CD4-positive, alpha-beta T cell (primary cell): ENCODE measurements around the gene ZEB2. TPM values are rescaled to one million over a fixed set of nuclear protein-coding genes. Genes with fewer than 3 reads are reported as not detected.

Source experiments
- ATAC-seq: fragments of 200-7000 bp; cut with Tn5 transposase; one replicate; pipeline ENCODE4 v1.10.0; 2022; ENCODE audit warnings: mild to moderate bottlenecking; ENCODE audit not compliant: poor library complexity
- CTCF ChIA-PET: fragments of 350-600 bp; sonication (Branson Sonifier 250); formaldehyde crosslinking; loops from one replicate; lab custom pipeline; 2021; ENCODE audit warnings: antibody characterized with exemption, inconsistent platforms; lab: Charles Lee
- POLR2A ChIA-PET: fragments of 350-600 bp; sonication (Branson Sonifier 250); formaldehyde crosslinking; loops from one replicate; lab custom pipeline; 2021; ENCODE audit warnings: antibody characterized with exemption, inconsistent platforms; lab: Charles Lee
- DNase-seq, 14 experiments: peaks; one replicate each; pipeline ENCODE4 v3.0.0-alpha.2; 2013 to 2020; ENCODE audit warnings: mixed read lengths in 2 of 14
- H3K27ac ChIP-seq, 2 donors: one replicate each; pipeline versions ENCODE4 v1.5.1 to v1.7.0; 2013; ENCODE audit warnings: low read length in 2 of 2, low read depth in 1 of 2, mild to moderate bottlenecking in 1 of 2
- H3K27me3 ChIP-seq, 2 experiments: 1 replicate in 1 of 2; 2 replicates in 1 of 2; pipeline versions ENCODE4 v1.6.1 to v1.7.0; 2013; ENCODE audit warnings: low read length in 2 of 2, control low read depth in 1 of 2, mild to moderate bottlenecking in 1 of 2, moderate library complexity in 1 of 2; ENCODE audit not compliant: insufficient read depth in 2 of 2, control insufficient read depth in 1 of 2
- H3K36me3 ChIP-seq: one replicate; pipeline ENCODE4 v1.6.1; 2013; ENCODE audit warnings: low read length, control low read depth; ENCODE audit not compliant: insufficient read depth
- H3K4me1 ChIP-seq: one replicate; pipeline ENCODE4 v1.6.1; 2013; ENCODE audit warnings: low read length, control low read depth; ENCODE audit not compliant: insufficient read depth
- H3K4me3 ChIP-seq: one replicate; pipeline ENCODE4 v1.5.1; 2013; ENCODE audit warnings: mild to moderate bottlenecking, low read length, moderate library complexity
- H3K9me3 ChIP-seq, 2 experiments: 1 replicate in 1 of 2; 2 replicates in 1 of 2; pipeline versions ENCODE4 v1.6.1 to v1.7.0; 2013; ENCODE audit warnings: low read length in 2 of 2, mild to moderate bottlenecking in 2 of 2, control low read depth in 1 of 2, moderate library complexity in 1 of 2; ENCODE audit not compliant: control insufficient read depth in 1 of 2, insufficient read depth in 1 of 2
- H3K27ac Mint-ChIP-seq: one replicate; pipeline ENCODE4 v1.8.0; 2020; ENCODE audit warnings: mixed read lengths
- H3K27me3 Mint-ChIP-seq: one replicate; pipeline ENCODE4 v1.8.0; 2021; ENCODE audit warnings: mixed read lengths
- H3K36me3 Mint-ChIP-seq: one replicate; pipeline ENCODE4 v1.8.0; 2021; ENCODE audit warnings: low read depth, mixed read lengths
- H3K4me1 Mint-ChIP-seq: one replicate; pipeline ENCODE4 v1.8.0; 2021; ENCODE audit warnings: low read depth, mixed read lengths
- H3K4me3 Mint-ChIP-seq: one replicate; pipeline ENCODE4 v1.8.0; 2020; ENCODE audit warnings: mild to moderate bottlenecking, mixed read lengths
- H3K9me3 Mint-ChIP-seq: one replicate; pipeline ENCODE4 v1.8.0; 2020; ENCODE audit warnings: mixed read lengths
- CTCF ChIP-seq: fragments of 200-600 bp; IDR thresholded peaks from one replicate; pipeline ENCODE4 v1.8.0; 2022; ENCODE audit warnings: antibody characterized with exemption, mild to moderate bottlenecking
- intact Hi-C, 2 experiments: fragments of 100-400 bp; cut with DNase I in 1 of 2; cut with micrococcal nuclease in 1 of 2; formaldehyde crosslinking; loops; one replicate each; pipeline versions ENCODE4 v1.15.1 to v1.9.0; 2023 to 2025; cut with DNase I, micrococcal nuclease
- total RNA-seq, 174 experiments: library from RNA in 2 of 174; stranded (reverse) in 2 of 174; gene quantifications; one replicate each; pipeline ENCODE4 v1.2.3 and lab custom pipeline; 2021 to 2026

The ZEB2 gene
- total RNA-seq, 2 experiments from 2014 or later, result 12.3 to 13.4 TPM

- H3K9me3 ChIP-seq, result no peaks in the 10 kb centered on the region
- no peaks in the 10 kb centered on the region for H3K36me3 Mint-ChIP-seq
- intact Hi-C loops, result no loop called here
- ChIA-PET CTCF (interaction anchor here (1.0 kb wide), 1 partner anchor 18 kb away, joined by 3 read pairs; no protein-coding TSS in a partner anchor), POLR2A (no interaction called here)
- H3K27me3 ChIP-seq, result no peaks in the 10 kb centered on the region
- ATAC-seq (no peak), DNase-seq (no peak)
- TF ChIP-seq CTCF, result no peak
- no peaks in the 10 kb centered on the region for H3K4me1 ChIP-seq
- no peaks in the 10 kb centered on the region for H3K9me3 Mint-ChIP-seq
- H3K27me3 Mint-ChIP-seq, result peaks cover 6% of the 10 kb centered on the region
- no peak overlapping the region for H3K4me3 Mint-ChIP-seq
- H3K27ac Mint-ChIP-seq, result no peak overlapping the region
- no peaks in the 10 kb centered on the region for H3K36me3 ChIP-seq
- no peak overlapping the region for H3K27ac ChIP-seq
- H3K4me1 Mint-ChIP-seq, result no peaks in the 10 kb centered on the region
- H3K4me3 ChIP-seq, result no peak overlapping the region
Measured at GRCh38 chr2:144550911-144551310, 31.0 kb upstream of the ZEB2 start.

GRCh38 chr2:144550084-144550483, 30.2 kb upstream of the ZEB2 start:
- Histone ChIP-seq H3K4me3 (no peak overlapping the region), H3K27ac (no peak overlapping the region), H3K4me1 (no peaks in the 10 kb centered on the region), H3K27me3 (no peaks in the 10 kb centered on the region), H3K9me3 (no peaks in the 10 kb centered on the region), H3K36me3 (no peaks in the 10 kb centered on the region)
- ChIA-PET POLR2A (no interaction called here), CTCF (interaction anchor here (1.0 kb wide), 1 partner anchor 17 kb away, joined by 3 read pairs; no protein-coding TSS in a partner anchor)
- Mint-ChIP-seq H3K36me3 (no peaks in the 10 kb centered on the region), H3K27ac (no peak overlapping the region), H3K4me1 (no peaks in the 10 kb centered on the region), H3K9me3 (no peaks in the 10 kb centered on the region), H3K4me3 (no peak overlapping the region), H3K27me3 (peaks cover 6% of the 10 kb centered on the region)
- DNase-seq (no peak), ATAC-seq (no peak)
- TF ChIP-seq CTCF, result no peak
- intact Hi-C loops, result no loop called here

DNA sequence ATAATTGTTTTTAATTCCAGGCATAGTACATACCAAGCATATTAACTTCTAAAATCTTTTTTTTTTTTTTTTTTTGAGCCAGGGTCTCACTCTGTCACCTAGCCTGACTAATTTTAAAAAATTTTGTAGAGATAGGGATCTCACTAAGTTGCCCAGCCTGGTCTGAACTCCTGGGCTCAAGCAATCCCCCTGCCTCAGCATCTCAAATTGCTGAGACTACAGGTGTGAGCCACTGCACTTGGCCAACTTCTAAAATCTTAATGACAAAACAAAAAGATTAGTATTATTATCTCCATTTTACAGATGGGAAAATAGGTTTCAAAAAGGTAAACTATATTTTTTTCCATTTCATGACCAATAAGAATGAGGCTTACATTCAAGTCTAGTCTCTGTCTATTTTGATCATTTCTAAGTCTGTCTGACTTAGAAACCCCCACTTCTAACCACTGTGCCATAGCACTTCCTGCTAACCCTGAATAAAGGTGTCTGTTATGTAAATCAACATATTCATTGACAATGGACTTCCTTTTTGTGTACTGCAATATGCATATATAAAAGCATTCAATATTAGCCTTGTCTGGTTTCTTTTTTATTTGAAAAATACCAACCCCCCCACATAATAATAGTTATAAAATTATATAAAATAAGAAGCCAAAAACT, 28.7 kb upstream of the ZEB2 start:
- H3K27me3 Mint-ChIP-seq, result peaks cover 6% of the 10 kb centered on the region
- Histone ChIP-seq H3K4me1 (no peaks in the 10 kb centered on the region), H3K27ac (no peak overlapping the region), H3K4me3 (no peak overlapping the region), H3K9me3 (no peaks in the 10 kb centered on the region), H3K27me3 (no peaks in the 10 kb centered on the region), H3K36me3 (no peaks in the 10 kb centered on the region)
- H3K4me1 Mint-ChIP-seq, result no peaks in the 10 kb centered on the region
- TF ChIP-seq CTCF, result no peak
- no peaks in the 10 kb centered on the region for H3K9me3 Mint-ChIP-seq
- DNase-seq, result peak in 3 of 14 experiments; percentile 49 to 62 (median 54)
- CTCF ChIA-PET, result no interaction called here
- no peak overlapping the region for H3K4me3 Mint-ChIP-seq
- POLR2A ChIA-PET, result no interaction called here
- H3K27ac Mint-ChIP-seq, result no peak overlapping the region
- intact Hi-C loops, result no loop called here
- H3K36me3 Mint-ChIP-seq, result no peaks in the 10 kb centered on the region
- ATAC-seq, result peak; percentile 75
